T-helper 2 cell treated with Interferon-gamma antibody and Interleukin-4, amounts not matched to agents 100 ng/mL and 5 ng/mL, for 36 hours (primary cell): ENCODE measurements around the gene DGCR2. TPM values are rescaled to one million over a fixed set of nuclear protein-coding genes. Genes with fewer than 3 reads are reported as not detected.
"Not testable (repeated sequence)": the region's sequence is repeated elsewhere in the genome, so short reads cannot be mapped to it uniquely, and the experiment has no call there.

Experiments
- intact Hi-C: fragments of 100-400 bp; cut with micrococcal nuclease; formaldehyde crosslinking; loops from one replicate; pipeline ENCODE4 v1.15.1; 2023
- total RNA-seq: library from RNA; stranded (reverse); gene quantifications from 2 replicates; pipeline ENCODE4 v1.2.3, GENCODE V29; 2022

The DGCR2 gene
- total RNA-seq, 1 donor from 2014 or later = 31.7 TPM

DNA sequence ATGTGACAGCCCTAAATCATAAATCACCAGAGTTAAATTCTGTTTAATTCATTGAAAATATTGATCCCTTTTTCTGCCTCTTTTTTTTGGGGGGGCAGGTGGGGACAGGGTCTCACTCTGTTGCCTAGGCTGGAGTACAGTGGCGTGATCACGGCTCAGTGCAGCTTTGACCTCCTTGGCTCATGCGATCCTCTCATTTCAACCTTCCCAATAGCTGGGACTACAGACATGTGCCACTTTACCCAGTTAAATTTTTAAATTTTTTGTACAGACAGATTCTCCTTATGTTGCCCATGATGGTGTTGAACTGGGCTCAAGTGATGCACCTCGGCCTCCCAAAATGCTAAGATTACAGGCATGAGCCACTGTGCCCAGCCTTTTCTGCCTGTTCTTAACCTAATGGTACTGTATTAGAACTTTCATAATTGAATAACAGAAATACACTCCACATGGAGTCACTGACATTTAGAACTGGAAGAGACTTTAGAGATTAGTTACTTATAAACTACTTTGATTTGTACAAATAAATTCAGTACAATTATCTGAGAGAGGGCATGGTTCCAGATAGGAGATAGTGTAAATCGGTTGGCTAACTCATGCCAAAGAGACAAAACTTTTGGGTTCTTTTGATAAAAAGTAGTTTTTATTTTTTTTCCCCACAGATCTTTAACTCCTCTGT is 109.8 kb downstream of the DGCR2 start:
- intact Hi-C loops = no loop called here

DNA sequence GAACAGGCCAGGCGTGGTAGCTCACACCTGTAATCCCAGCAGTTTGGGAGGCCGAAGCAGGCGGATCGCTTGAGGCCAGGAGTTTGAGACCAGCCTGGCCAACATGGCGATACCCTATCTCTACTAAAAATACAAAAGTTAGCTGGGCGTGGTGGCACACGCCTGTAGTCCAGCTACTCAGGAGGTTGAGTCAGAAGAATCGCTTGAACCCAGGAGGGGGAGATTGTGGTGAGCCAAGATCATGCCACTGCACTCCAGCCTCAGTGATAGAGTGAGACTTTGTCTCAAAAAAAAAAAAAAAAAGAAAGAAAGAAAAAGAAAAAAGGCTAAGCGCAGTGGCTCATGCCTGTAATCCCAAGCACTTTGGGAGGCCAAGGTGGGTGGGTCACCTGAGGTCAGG is 110.6 kb downstream of the DGCR2 start:
- intact Hi-C loops = not testable (repeated sequence)

DNA sequence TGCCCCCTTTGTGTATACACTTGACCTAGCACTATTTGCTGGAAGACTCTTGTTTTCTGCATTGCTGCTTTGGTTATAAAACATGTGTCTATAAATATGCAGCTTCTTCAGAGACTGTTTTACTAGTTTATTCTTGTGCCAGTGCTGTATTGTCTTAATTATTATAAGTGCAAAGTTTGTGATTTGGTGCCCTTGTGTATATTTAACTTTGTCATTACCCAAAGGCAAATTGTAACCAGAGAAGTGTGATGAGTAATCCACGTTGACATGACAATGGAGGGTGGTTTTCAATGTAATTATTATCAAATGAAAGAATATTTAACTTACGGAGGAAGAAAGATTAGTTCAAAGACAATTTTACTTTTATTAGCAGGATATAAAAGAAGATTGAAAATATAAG is 111.1 kb downstream of the DGCR2 start:
- intact Hi-C loops = no loop called here

DNA sequence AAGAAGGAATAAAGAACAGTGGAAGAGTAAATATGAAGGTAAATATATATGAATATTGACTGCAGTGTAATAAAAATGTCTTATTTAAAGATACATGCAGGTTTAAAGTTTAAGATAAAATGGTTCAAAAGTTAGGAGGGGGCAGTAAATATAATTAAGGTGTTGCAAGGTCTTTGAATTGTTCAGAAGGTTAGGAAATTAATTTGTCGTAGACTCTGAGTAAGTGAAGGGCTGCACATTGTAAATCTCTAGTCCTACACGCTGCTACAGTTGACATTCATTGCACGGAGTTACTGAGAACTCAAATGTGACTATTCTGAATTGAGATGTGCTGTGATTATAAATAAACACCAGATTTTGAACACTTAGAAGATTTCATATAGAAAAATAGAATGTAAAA is 116.3 kb downstream of the DGCR2 start:
- intact Hi-C loops = no loop called here

DNA sequence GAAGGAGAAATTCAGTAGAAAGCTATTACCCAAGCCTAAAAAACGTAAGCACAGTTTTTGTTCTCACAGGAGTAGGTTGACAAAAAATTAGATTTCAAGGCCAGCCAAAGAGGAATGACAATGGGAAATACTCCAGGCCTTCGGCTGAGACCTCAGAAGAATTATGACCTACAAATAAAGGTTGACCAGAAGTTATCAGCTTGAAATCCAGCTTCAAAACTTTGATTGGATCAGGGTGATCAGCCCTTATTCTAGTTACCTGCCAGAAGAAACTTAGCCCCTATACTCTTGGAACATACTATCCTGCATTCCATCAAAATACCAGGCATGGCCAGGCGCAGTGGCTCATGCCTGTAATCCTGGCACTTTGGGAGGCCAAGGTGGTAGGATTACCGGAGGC is 117.7 kb downstream of the DGCR2 start:
- intact Hi-C loops = no loop called here

DNA sequence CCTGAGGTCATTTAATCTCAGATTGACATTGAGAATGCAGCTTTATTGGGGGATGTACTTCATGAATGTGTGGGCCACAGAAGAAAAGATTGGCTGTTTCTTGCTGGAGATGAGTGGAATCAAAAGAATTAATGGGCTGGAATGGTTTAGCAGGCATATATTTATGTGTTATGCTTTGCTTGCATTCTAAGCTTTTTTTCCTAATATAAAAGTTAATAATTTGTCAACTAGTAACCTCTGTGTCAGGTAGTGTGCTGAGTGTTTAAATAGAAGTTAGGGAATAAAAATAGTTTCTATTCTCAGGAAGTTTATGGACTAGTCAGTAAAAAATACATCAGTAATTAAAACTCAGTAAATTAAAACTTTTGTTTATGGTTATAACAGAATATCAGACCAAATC is 118.7 kb downstream of the DGCR2 start:
- intact Hi-C loops = no loop called here

DNA sequence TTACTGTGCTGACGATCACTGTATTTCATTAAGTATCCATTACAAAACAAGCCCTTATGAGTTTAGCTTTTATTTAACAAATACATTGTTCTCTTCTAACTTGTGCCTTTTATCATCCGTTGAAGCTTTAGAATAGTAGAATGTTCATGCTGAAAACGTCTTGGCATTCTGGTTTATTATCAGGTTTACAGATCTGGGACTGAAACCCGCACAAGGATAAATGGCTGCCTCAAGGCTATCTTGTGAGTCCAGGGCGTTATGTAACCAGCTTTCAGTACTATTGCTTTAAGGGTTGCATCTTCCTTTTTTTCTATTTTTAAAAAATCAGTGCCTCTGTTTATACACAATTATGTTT is 119.6 kb downstream of the DGCR2 start:
- intact Hi-C loops = no loop called here

DNA sequence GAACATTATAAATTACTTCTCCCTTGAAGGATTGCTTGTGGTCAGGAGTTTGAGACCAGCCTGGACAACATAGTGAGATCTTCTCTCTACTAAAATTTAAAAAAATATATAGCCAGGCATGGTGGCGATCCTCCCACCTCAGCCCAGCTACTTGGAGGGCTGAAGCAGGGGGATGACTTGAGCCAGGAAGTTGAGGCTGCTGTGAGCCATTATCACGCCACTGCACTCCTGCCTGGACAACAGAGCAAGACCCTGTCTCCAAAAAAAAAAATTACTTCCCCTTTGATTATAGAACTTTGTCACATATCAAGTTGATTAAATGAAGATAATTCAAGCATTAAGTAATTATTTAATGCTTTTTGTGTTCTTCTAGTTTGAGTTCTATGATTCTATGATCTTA is 121.0 kb downstream of the DGCR2 start:
- intact Hi-C loops = no loop called here

DNA sequence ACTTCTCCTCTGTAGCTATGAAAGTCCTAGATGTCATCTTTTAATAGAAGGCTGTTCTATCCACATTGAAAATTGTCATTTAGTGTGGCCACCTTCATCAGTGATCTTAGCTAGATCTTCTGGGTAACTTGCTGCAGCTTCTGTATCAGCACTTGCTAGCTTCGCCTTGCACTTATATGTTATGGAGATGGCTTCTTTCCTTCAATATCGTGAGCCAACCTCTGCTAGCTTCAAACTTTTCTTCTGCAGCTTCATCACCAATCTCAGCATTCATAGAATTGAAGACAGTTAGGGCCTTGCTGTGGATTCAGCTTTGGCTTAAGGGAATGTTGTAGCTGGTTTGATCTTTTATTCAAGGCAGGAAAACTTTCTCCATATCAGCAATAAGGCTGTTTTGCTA is 122.1 kb downstream of the DGCR2 start:
- intact Hi-C loops = not testable (repeated sequence)

DNA sequence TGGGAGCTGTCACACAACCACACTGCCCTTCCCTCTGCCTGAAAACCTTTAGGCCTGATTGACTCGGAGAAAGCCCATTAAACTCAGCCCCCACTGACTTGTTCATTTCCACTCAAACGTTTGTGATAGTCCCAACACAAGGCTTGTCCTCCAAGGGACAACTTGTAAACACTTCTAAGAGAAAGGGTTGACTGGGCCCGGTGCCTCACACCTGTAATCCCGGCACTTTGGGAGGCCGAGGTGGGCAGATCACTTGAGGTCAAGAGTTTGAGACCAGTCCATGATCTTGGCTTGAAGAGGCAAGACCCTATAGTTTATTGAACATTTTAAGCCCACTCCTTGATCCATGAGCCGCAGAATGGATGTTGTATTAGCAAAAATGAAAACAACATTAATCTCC is 122.8 kb downstream of the DGCR2 start:
- intact Hi-C loops = no loop called here

DNA sequence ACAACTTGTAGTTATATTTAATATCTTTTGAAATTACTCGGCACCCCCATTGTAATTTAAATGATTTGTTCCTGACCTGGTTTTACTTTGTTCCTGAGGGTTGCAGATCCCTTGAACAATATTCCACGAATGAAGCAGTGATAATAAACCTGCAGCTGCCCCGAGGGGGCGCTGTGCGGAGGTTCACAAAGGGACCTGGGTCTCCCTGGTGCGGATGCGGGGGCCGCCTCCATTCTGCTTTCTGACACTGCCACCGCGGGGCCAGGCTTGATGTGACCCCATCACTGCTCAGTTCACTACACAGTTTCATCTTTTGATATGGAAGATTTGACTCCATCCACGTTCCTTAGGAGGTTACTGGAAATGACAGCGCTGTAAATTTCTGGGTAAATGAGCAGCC is 123.2 kb downstream of the DGCR2 start:
- intact Hi-C loops = no loop called here

DNA sequence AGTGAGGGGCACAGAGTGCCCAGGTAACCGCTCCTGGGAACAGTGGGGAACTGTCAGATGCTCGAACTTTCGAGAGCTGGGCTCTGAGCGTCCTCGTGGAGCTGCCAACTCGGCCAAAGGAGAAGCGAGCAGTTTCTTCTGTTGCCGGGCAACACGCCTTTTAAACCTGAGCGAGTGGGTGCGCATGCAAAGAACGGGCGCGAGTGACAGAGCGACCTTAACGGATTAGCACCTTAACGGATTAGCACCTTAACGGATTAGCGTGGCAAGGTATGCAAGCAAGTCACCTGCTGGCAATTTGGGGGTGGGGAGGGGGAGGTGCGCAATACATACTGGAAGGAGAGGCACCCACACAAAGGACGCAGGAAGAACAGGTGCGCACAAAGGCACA is 124.3 kb downstream of the DGCR2 start:
- intact Hi-C loops = no loop called here

DNA sequence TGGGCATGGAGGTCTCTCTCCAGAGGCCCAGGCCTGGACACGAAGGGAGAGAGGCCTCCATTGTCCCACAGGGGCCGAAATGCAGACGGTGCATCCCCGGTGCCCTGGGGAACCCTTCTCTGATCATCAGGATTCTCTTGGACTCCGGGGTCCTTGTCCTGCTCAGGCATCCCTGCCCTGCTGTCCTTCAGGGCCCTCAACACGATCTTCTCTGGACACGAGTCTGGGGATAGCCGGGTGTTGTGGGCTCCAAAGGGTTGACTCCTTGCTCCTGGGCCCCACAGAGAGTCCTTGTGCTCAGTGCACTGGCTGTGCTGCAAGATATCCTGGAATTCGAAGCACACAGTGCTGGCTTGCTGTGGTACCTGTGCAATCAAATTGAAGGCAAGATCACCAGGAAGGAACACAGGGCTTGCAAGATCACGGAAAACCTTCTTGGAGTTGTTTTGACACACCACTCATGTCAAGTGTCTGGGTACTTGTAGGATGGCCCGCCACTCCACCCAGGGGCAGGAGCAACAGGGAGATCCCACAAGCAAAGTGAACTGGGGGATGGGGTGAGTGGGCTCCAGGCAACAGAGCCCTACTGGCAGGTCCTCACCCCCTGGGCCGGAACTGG is 124.8 kb downstream of the DGCR2 start:
- intact Hi-C loops = no loop called here

DNA sequence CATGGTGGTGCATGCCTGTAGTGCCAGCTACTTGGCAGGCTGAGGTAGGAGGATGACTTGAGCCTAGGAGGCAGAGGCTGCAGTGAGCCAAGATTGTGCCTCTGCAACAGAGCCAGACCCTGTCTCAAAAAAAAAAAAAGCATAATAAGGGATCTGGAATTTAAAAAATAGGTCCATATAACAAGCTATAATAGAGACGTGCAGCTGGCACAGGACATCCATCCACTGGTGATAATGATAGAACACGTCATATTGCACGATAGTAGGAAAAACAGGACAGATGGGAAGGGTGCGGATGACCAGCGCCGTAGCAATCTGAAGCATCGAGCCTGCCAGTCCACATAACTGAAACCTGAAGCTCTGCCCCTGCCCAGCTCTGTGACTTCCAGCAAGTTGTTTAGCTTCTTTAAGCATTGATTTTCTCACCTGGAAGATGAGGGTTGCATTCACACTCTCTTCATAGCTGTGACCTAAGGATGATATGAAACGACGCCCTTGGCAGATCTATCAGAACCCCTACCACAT is 125.8 kb downstream of the DGCR2 start:
- intact Hi-C loops = no loop called here

DNA sequence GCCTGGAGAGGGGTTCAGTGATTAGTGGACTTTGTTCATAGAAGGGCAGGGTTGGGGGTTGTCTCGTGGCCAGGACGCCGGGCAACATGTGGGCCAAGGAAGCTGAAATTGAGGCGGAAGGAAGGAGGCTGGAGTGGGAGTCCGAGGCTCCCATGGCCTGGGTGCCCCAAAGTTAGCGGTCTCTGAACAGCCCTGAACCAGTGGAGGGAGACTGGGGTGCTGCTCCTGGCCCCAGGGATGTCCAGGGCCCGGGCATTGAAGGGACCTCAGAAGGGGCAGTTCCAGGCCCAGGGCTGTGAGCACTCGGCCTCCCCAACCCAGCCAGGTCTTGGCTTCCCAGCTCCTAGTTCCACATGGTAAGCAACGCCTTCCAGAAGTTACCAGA is 126.9 kb downstream of the DGCR2 start:
- intact Hi-C loops = no loop called here

DNA sequence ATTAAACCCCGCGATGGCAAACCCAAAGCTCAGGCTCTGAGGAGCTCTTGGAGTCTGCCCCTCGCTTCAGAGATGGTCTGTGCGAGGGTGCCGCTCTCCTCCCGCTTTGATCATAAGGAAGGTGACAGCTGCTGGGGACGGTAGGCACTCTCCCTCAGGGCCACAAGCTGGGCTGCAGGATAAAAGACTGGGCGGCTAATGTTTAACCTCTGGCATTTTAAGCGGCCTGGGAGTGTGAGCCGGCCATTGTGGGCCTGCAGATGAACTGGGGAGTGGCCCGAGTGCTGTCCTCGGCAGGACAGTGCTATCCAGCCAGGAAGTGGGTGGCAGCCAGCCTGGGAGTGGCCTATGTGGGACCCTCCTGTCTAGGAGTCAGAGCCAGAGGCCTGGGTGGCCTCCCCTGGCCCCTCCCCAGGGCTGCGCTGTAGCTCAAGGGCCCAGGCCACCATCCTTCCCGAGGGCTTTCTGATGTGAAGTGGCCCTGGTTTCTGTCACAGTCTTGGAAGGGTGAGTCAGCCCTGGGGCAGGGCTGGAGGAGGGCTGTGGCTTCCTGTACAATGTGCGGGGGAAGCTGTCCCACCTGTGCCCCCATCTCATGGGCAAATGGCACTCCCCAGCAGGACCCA is 127.4 kb downstream of the DGCR2 start:
- intact Hi-C loops = no loop called here

DNA sequence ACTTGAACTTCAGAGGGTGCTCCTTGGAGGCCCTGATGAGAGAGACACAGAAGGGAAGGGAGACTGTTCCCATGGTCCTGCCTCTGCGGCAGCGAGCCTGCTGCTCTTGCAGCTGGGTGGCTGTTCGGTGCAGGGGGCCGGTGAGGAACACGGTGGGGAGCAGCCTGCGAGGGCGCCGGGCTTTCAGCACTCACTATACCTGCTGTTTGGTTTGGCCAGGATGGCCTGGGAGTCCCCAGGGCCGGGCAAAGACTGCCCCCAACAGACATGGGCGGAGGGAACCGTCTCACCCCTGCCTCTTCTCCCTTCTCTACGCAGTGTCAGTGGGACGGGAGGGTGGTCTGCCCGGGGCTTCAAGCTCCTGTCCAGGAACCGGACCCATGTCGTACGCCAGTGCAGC is 128.2 kb downstream of the DGCR2 start:
- intact Hi-C loops = no loop called here

DNA sequence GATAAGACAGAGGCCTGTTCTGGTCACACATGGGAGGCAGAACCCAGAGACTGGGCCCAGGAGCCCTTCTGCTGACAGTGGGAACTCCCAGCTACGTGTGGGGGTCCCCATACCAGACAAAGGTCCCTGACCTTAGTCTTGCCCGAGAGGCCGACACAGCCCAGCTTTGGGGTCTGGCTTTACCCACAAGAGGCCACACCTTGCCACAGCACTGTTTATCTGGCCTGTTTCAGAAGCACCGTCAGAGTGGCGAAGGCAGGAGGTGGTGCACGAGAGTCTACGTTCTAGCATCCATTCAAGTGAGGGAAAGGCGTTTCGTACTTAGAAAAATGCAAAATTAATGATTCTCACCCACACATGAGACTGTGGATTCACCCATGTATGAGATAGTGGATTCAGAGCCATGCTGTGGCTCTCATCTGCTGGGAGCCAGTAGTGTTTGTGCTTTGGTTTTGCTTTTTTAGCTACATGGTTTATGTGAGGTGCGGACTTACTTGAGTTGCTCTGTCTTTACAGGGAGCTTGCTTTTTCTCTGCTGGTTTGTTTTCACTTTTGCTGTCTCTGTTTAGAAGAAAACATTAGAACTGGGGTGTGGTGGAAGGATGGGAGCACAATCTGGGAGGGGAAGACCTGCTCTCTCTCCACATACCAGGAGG is 129.5 kb downstream of the DGCR2 start:
- intact Hi-C loops = no loop called here

DNA sequence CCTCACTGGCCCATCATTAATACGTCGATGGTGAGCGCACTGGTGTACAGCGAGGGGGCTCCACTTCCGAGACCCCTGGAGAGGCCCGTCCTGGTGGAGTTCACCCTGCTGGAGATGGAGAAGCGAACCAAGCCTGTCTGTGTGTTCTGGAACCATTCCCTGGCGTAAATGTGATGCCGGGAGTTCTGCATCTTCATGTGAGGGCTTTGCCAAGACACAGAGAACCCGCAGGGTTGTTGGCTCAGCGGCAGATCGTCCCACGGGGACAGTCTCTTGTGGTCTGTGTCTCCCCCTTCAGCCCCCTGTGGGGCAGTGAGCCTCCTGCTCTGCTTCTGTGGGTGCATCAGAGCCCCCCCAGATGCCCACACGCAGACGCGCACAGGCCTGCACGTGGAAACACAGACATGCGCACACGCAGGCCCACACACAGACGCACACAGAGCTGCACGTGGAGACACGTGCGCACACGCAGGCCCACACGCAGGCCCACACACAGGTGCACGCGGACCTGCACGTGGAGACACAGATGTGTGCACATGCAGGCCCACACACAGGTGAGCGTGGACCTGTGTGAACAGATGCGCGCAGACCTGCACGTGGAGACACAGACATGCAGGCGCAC is 130.3 kb downstream of the DGCR2 start:
- intact Hi-C loops = no loop called here

DNA sequence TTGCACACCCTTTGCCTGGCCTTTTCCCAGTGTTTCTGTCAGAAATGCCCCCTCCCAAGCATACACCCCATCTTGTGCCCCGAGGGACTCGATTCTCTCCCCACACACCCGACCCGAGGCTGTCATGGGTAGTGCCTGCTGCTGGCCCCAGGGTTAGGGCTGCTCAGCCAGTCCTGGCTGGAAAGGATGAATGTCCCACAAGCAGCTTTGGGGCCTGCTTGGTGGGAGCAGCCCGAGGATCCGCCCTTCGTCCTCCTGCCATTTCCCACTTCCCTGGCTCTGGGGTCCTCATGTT is 131.1 kb downstream of the DGCR2 start:
- intact Hi-C loops = no loop called here

DNA sequence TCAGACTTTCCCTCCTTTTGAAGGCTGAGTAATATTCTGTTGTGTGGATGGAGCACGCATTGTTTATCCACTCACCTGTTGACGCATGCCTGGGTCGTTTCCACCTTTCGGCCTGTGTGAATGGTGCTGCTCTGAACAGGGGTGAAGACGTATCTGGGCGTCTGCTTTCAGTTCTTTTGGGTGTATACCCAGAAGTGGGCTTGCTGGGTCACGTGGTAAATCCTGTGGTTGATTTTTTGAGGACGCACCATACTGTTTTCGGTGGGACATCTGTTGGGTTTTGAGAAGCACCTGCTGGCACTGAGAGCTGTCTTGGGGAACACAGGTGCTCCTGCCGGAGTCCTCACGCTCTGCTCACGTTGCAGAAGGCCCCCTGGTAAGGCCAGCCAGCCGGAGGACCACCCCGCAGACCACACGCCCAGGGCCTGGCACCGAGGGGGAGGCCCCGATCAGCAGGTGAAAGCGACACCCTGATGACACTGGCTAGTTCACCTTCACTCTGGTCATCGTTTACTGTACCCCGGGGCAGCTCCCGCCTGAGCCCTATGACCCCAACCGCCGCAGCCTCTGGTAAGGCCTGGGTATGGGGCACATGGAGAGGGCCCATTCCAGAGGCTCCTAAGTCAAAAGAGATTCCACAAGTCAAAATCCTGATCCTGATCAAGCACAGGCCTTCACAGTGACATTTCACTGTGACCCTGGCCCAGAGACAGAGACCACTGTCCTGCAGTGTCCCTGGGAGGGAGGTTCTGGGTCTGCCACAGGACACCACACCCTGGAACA is 131.7 kb downstream of the DGCR2 start:
- intact Hi-C loops = no loop called here
